K562 (cell line): ENCODE data around the gene SMIM3. TPM values are rescaled to one million over a fixed set of nuclear protein-coding genes. Genes with fewer than 3 reads are reported as not detected.

Source experiments
- CHD1 ChIP-seq: fragments of 200-600 bp; sonication (generic); IDR thresholded peaks from one replicate; pipeline ENCODE4 v1.6.1; 2012; ENCODE audit warnings: mild to moderate bottlenecking, moderate library complexity, low read length, inconsistent platforms
- CHD4 ChIP-seq: fragments of 200-600 bp; sonication (generic); IDR thresholded peaks from 3 replicates; pipeline ENCODE4 v1.6.1; 2012; ENCODE audit warnings: low read depth, mild to moderate bottlenecking, mixed read lengths, low read length, inconsistent platforms; ENCODE audit not compliant: insufficient read depth, insufficient replicate concordance, poor library complexity, severe bottlenecking
- ESRRB ChIP-seq: fragments of 250-450 bp; sonication (Bioruptor Pico); IDR thresholded peaks from 2 replicates; pipeline ENCODE4 v1.5.0; 2020; ENCODE audit warnings: mild to moderate bottlenecking, moderate library complexity, borderline replicate concordance
- KLF13 ChIP-seq: fragments of 450-650 bp; IDR thresholded peaks from 2 replicates; pipeline ENCODE4 v1.6.1; 2016; ENCODE audit warnings: missing genetic modification characterization, low read depth, mild to moderate bottlenecking, missing compliant biosample characterization, moderate library complexity, borderline replicate concordance
- SMAD4 ChIP-seq: fragments of 250-450 bp; sonication (Bioruptor Pico); conservative IDR thresholded peaks from 2 replicates; pipeline ENCODE4 v1.8.0; 2021; ENCODE audit warnings: inconsistent platforms, mild to moderate bottlenecking, moderate library complexity
- TCF7 ChIP-seq: sonication (generic); IDR thresholded peaks from 2 replicates; pipeline ENCODE4 v1.6.1; 2016; ENCODE audit warnings: antibody characterized with exemption, borderline replicate concordance
- TRIM28 ChIP-seq: fragments of 450-650 bp; IDR thresholded peaks from 2 replicates; pipeline ENCODE4 v1.6.1; 2017
- polyA plus RNA-seq, 8 experiments: library from polyadenylated mRNA; depleted of rRNA in 4 of 8; stranded (reverse) in 5 of 8; unstranded in 3 of 8; fragments of >200 nt; fragmentation: Nextera tagmentation in 2 of 8; fragmentation: Illumina TruSeq in 1 of 8; extraction: Ambion mirVana in 2 of 8; extraction: Trizol in 1 of 8; gene quantifications; 2 replicates each; pipeline versions ENCODE4 v1.2.1 to v1.2.3, GENCODE V29; 2011 to 2014; ENCODE audit warnings: inconsistent platforms in 1 of 8, missing spikeins in 1 of 8
- total RNA-seq, 7 experiments: library from RNA; depleted of rRNA in 6 of 7; stranded (reverse); fragments of >200 nt in 6 of 7; fragmentation: Illumina TruSeq in 2 of 7; extraction: Trizol in 2 of 7; gene quantifications; 2 replicates each; pipeline versions ENCODE4 v1.2.1 to v1.2.3, GENCODE V29; 2011 to 2021; ENCODE audit warnings: low replicate concordance in 1 of 7
- TF ChIP-seq, protein P1 (sequence below), 2 experiments: fragments of 450-650 bp in 1 of 2; IDR thresholded peaks; 2 replicates each; pipeline ENCODE4 v1.6.1; 2011 to 2017; ENCODE audit warnings: low read depth in 2 of 2, antibody characterized with exemption in 1 of 2, borderline replicate concordance in 1 of 2, low read length in 1 of 2, mild to moderate bottlenecking in 1 of 2, mixed read lengths in 1 of 2; ENCODE audit not compliant: control insufficient read depth in 1 of 2
- TF ChIP-seq, protein P2 (sequence below): fragments of 250-450 bp; sonication (Bioruptor Pico); IDR thresholded peaks from 2 replicates; pipeline ENCODE4 v1.5.0; 2021
- TF ChIP-seq, protein P3 (sequence below): fragments of 450-650 bp; formaldehyde crosslinking; IDR thresholded peaks from 2 replicates; pipeline ENCODE4 v1.4.0; 2022; ENCODE audit warnings: mild to moderate bottlenecking, moderate library complexity
- TF ChIP-seq, protein P4 (sequence below): IDR thresholded peaks from 2 replicates; pipeline ENCODE4 v1.6.1; 2011; ENCODE audit warnings: borderline replicate concordance, low read depth, mild to moderate bottlenecking, moderate library complexity, low read length; ENCODE audit not compliant: insufficient read depth, poor library complexity, severe bottlenecking
- TF ChIP-seq, protein P5 (sequence below): fragments of 450-650 bp; IDR thresholded peaks from 2 replicates; pipeline ENCODE4 v1.7.0; 2016; ENCODE audit warnings: borderline replicate concordance

The SMIM3 gene
- total and polyA plus RNA-seq, 9 of the 15 experiments (the other 6 are each of a cell fraction or from before 2014, with no cell fraction given): 4.1 to 27.7 (median 13.6) TPM

DNA sequence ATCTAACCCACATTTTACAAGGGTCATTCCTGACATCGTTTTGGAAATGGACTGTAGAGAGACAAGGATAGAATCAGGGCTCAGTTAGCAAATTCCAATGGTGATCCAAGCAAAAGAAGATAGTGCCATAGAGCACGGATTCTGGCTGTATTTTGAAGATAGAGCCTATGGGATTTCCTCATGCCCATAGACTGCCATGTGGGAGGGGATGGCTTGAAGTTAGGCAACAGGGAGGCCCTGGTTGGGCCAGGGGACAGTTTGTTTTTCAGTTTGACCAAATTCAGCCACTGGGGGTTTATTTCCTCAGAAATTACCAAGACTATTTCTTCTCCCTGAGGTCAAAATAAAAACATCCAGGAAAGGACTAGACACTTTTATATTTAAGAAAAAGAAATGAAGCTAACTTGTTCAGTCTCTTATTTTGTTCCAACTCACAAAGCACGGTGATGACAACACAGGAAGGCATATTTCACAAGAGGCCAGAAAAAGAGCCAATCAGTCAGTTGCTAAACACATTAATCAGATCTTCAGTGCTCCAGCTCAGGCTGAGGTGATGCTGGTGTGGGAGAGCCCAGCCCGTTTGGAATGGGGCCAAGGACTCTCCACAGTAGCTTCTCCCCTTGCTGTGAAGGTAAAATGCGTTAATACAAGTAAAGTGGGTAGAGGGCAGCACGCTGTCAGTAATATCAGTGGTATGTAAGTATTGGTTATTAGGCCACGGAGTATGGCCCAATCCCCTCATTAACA lies 15.4 kb upstream of the SMIM3 start (continued):
- TF ChIP-seq, protein P1, sequence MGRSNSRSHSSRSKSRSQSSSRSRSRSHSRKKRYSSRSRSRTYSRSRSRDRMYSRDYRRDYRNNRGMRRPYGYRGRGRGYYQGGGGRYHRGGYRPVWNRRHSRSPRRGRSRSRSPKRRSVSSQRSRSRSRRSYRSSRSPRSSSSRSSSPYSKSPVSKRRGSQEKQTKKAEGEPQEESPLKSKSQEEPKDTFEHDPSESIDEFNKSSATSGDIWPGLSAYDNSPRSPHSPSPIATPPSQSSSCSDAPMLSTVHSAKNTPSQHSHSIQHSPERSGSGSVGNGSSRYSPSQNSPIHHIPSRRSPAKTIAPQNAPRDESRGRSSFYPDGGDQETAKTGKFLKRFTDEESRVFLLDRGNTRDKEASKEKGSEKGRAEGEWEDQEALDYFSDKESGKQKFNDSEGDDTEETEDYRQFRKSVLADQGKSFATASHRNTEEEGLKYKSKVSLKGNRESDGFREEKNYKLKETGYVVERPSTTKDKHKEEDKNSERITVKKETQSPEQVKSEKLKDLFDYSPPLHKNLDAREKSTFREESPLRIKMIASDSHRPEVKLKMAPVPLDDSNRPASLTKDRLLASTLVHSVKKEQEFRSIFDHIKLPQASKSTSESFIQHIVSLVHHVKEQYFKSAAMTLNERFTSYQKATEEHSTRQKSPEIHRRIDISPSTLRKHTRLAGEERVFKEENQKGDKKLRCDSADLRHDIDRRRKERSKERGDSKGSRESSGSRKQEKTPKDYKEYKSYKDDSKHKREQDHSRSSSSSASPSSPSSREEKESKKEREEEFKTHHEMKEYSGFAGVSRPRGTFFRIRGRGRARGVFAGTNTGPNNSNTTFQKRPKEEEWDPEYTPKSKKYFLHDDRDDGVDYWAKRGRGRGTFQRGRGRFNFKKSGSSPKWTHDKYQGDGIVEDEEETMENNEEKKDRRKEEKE (IDR thresholded peaks at IDR 0.05; ENCODE audit: borderline replicate concordance in 1 of 2, control insufficient read depth in 1 of 2, low read depth in 2 of 2, low read length in 1 of 2): no peak
- TF ChIP-seq KLF13 (tag) (no peak; the same call in 1 of the 2 replicates), TRIM28 (no peak), ESRRB (CRISPR knock-in tag) (no peak), CHD4 (peak; percentile 8), CHD1 (no peak), TCF7 (no peak), SMAD4 (CRISPR knock-in tag) (peak; percentile 79)
- TF ChIP-seq, protein P2, sequence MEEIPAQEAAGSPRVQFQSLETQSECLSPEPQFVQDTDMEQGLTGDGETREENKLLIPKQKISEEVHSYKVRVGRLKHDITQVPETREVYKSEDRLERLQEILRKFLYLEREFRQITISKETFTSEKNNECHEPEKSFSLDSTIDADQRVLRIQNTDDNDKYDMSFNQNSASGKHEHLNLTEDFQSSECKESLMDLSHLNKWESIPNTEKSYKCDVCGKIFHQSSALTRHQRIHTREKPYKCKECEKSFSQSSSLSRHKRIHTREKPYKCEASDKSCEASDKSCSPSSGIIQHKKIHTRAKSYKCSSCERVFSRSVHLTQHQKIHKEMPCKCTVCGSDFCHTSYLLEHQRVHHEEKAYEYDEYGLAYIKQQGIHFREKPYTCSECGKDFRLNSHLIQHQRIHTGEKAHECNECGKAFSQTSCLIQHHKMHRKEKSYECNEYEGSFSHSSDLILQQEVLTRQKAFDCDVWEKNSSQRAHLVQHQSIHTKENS (CRISPR knock-in tag): no peak
- TF ChIP-seq, protein P3, sequence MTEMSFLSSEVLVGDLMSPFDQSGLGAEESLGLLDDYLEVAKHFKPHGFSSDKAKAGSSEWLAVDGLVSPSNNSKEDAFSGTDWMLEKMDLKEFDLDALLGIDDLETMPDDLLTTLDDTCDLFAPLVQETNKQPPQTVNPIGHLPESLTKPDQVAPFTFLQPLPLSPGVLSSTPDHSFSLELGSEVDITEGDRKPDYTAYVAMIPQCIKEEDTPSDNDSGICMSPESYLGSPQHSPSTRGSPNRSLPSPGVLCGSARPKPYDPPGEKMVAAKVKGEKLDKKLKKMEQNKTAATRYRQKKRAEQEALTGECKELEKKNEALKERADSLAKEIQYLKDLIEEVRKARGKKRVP (CRISPR knock-in tag): no peak
- TF ChIP-seq, protein P4, sequence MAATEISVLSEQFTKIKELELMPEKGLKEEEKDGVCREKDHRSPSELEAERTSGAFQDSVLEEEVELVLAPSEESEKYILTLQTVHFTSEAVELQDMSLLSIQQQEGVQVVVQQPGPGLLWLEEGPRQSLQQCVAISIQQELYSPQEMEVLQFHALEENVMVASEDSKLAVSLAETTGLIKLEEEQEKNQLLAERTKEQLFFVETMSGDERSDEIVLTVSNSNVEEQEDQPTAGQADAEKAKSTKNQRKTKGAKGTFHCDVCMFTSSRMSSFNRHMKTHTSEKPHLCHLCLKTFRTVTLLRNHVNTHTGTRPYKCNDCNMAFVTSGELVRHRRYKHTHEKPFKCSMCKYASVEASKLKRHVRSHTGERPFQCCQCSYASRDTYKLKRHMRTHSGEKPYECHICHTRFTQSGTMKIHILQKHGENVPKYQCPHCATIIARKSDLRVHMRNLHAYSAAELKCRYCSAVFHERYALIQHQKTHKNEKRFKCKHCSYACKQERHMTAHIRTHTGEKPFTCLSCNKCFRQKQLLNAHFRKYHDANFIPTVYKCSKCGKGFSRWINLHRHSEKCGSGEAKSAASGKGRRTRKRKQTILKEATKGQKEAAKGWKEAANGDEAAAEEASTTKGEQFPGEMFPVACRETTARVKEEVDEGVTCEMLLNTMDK: no peak
- TF ChIP-seq, protein P5, sequence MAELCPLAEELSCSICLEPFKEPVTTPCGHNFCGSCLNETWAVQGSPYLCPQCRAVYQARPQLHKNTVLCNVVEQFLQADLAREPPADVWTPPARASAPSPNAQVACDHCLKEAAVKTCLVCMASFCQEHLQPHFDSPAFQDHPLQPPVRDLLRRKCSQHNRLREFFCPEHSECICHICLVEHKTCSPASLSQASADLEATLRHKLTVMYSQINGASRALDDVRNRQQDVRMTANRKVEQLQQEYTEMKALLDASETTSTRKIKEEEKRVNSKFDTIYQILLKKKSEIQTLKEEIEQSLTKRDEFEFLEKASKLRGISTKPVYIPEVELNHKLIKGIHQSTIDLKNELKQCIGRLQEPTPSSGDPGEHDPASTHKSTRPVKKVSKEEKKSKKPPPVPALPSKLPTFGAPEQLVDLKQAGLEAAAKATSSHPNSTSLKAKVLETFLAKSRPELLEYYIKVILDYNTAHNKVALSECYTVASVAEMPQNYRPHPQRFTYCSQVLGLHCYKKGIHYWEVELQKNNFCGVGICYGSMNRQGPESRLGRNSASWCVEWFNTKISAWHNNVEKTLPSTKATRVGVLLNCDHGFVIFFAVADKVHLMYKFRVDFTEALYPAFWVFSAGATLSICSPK: no peak
